K562 (cell line): Measurements from ENCODE around the gene ACY1. TPM values are rescaled to one million over a fixed set of nuclear protein-coding genes. Genes with fewer than 3 reads are reported as not detected.

Experiments used
- ATAC-seq: fragments of 200-7000 bp; cut with Tn5 transposase; 3 replicates; pipeline ENCODE4 v1.9.1; 2020; ENCODE audit warnings: moderate library complexity
- BruUV-seq: library from RNA; stranded (reverse); fragments of 400-500 nt; replicated peaks from 2 replicates; lab custom pipeline; 2021; lab: Mats Ljungman, UMichigan
- CTCF ChIA-PET: fragments of 300-600 bp; formaldehyde crosslinking; extraction: SDS; loops from one replicate; lab custom pipeline; 2021; ENCODE audit warnings: low intra/inter-chr PET ratio; lab: Yijun Ruan, JAX
- POLR2A ChIA-PET: fragments of 300-600, 350-650 bp; sonication (Branson Sonifier 250); formaldehyde crosslinking; extraction: SDS; loops from one replicate; lab custom pipeline; 2021; ENCODE audit warnings: antibody characterized with exemption, inconsistent platforms; lab: Yijun Ruan, JAX
- DNase-seq, 4 experiments: peaks; one replicate each; pipeline versions ENCODE4 v3.0.0 to v3.0.0-alpha.2; 2011 to 2018; ENCODE audit warnings: low spot score in 3 of 4, mixed read lengths in 3 of 4; ENCODE audit errors: extremely low read depth in 1 of 4
- FAIRE-seq: peaks from 2 replicates; lab custom pipeline; 2011; peaks lifted over from hg19 to GRCh38; lab: Jason Lieb, UNC
- H2AFZ ChIP-seq: 2 replicates; pipeline ENCODE4 v1.6.0; 2011; ENCODE audit warnings: low read depth, low read length, control low read depth, inconsistent platforms
- H3K27ac ChIP-seq: fragments of 200-600 bp; 3 replicates; pipeline ENCODE4 v1.8.0; 2011; ENCODE audit warnings: low read depth, mild to moderate bottlenecking, control low read depth, inconsistent platforms, low read length, moderate library complexity, mixed read lengths; ENCODE audit errors: extremely low read depth
- H3K27me3 ChIP-seq, 2 experiments: fragments of 300-600 bp in 1 of 2; 2 replicates in 1 of 2; 3 replicates in 1 of 2; pipeline versions ENCODE4 v1.6.0 to v1.8.0; 2011; ENCODE audit warnings: inconsistent platforms in 2 of 2, low read length in 2 of 2, mild to moderate bottlenecking in 1 of 2, mixed read lengths in 1 of 2, moderate library complexity in 1 of 2; ENCODE audit not compliant: control insufficient read depth in 2 of 2, insufficient read depth in 2 of 2
- H3K36me3 ChIP-seq: fragments of 300-600 bp; 3 replicates; pipeline ENCODE4 v1.8.0; 2011; ENCODE audit warnings: mild to moderate bottlenecking, low read length, inconsistent platforms; ENCODE audit not compliant: control insufficient read depth, insufficient read depth
- H3K4me1 ChIP-seq, 2 experiments: fragments of 200-600 bp in 1 of 2; replicated peaks in 1 of 2; 2 replicates in 1 of 2; 3 replicates in 1 of 2; pipeline versions ENCODE4 v1.5.1 to v1.8.0; 2011; ENCODE audit warnings: inconsistent platforms in 2 of 2, low read length in 2 of 2, mild to moderate bottlenecking in 1 of 2, mixed read lengths in 1 of 2, moderate library complexity in 1 of 2; ENCODE audit not compliant: control insufficient read depth in 2 of 2, insufficient read depth in 2 of 2
- H3K4me2 ChIP-seq: 2 replicates; pipeline ENCODE4 v1.6.1; 2011; ENCODE audit warnings: low read length, control low read depth, inconsistent platforms, mixed read lengths; ENCODE audit not compliant: insufficient read depth
- H3K4me3 ChIP-seq: fragments of 200-600 bp; sonication (generic), shearing (Covaris generic); 2 replicates; pipeline ENCODE4 v1.5.1; 2016; ENCODE audit warnings: control low read depth, inconsistent platforms
- H3K79me2 ChIP-seq: fragments of 200-600 bp; 3 replicates; pipeline ENCODE4 v1.8.0; 2011; ENCODE audit warnings: low read length, inconsistent platforms; ENCODE audit not compliant: control insufficient read depth, insufficient read depth
- H3K9ac ChIP-seq, 2 experiments: 2 replicates each; pipeline versions ENCODE4 v1.6.0 to v1.6.1; 2011; ENCODE audit warnings: low read depth in 2 of 2, low read length in 2 of 2, control low read depth in 1 of 2, inconsistent platforms in 1 of 2, mild to moderate bottlenecking in 1 of 2, mixed read lengths in 1 of 2; ENCODE audit not compliant: insufficient read depth in 1 of 2
- H3K9me1 ChIP-seq: one replicate; pipeline ENCODE4 v1.6.0; 2011; ENCODE audit warnings: inconsistent platforms, mild to moderate bottlenecking, low read length, moderate library complexity; ENCODE audit not compliant: control insufficient read depth, insufficient read depth
- H3K9me3 ChIP-seq: replicated peaks from 2 replicates; pipeline ENCODE4 v1.5.1; 2011; ENCODE audit warnings: low read depth, low read length, inconsistent platforms; ENCODE audit not compliant: control insufficient read depth, insufficient read depth
- H4K20me1 ChIP-seq: replicated peaks from 2 replicates; pipeline ENCODE4 v1.6.1; 2011; ENCODE audit warnings: low read length, inconsistent platforms, mixed read lengths; ENCODE audit not compliant: control insufficient read depth, insufficient read depth
- CUX1 ChIP-seq: fragments of 200-800 bp; sonication (Bioruptor generic); IDR thresholded peaks from 2 replicates; pipeline ENCODE4 v1.6.1; 2016; ENCODE audit warnings: missing genetic modification characterization, missing compliant biosample characterization
- FIP1L1 ChIP-seq: fragments of 200-400 bp; formaldehyde crosslinking; IDR thresholded peaks from 2 replicates; pipeline ENCODE4 v1.6.1; 2018; ENCODE audit warnings: mild to moderate bottlenecking, low read depth, low read length; ENCODE audit not compliant: poor library complexity, severe bottlenecking
- HMGN3 ChIP-seq: IDR thresholded peaks from 2 replicates; pipeline ENCODE4 v1.6.1; 2011; ENCODE audit warnings: borderline replicate concordance, low read depth, mild to moderate bottlenecking, mixed read lengths, low read length; ENCODE audit not compliant: insufficient read length; ENCODE audit errors: extremely low read depth
- LARP7 ChIP-seq: fragments of 450-650 bp; IDR thresholded peaks from 2 replicates; pipeline ENCODE4 v1.6.1; 2016
- MXD1 ChIP-seq: fragments of 250-450 bp; sonication (Bioruptor Pico); IDR thresholded peaks from 2 replicates; pipeline ENCODE4 v1.8.0; 2021; ENCODE audit warnings: borderline replicate concordance, mild to moderate bottlenecking, moderate library complexity; ENCODE audit not compliant: poor library complexity, severe bottlenecking
- MYNN ChIP-seq, 2 experiments: sonication (generic); formaldehyde crosslinking in 1 of 2; IDR thresholded peaks; 2 replicates each; pipeline versions ENCODE4 v1.5.0 to v1.6.1; 2016 to 2020; ENCODE audit warnings: antibody characterized with exemption in 1 of 2, missing genetic modification reagents in 1 of 2
- NR0B1 ChIP-seq: fragments of 450-650 bp; IDR thresholded peaks from one replicate; pipeline ENCODE4 v1.6.1; 2018; ENCODE audit warnings: mild to moderate bottlenecking, moderate library complexity; ENCODE audit not compliant: partially characterized antibody
- NR1H2 ChIP-seq: sonication (generic); formaldehyde crosslinking; IDR thresholded peaks from 2 replicates; pipeline ENCODE4 v1.4.0; 2020; ENCODE audit warnings: mild to moderate bottlenecking, missing genetic modification reagents
- RUNX1 ChIP-seq: sonication (generic); IDR thresholded peaks from 2 replicates; pipeline ENCODE4 v1.6.1; 2016; ENCODE audit warnings: antibody characterized with exemption, low read depth
- SNIP1 ChIP-seq: fragments of 450-650 bp; IDR thresholded peaks from 2 replicates; pipeline ENCODE4 v1.7.1; 2017; ENCODE audit warnings: low read depth, mild to moderate bottlenecking
- U2AF1 ChIP-seq: fragments of 200-400 bp; formaldehyde crosslinking; optimal IDR thresholded peaks from 2 replicates; pipeline ENCODE3; 2017; ENCODE audit warnings: mild to moderate bottlenecking, low read depth, low read length, moderate library complexity
- ZNF507 ChIP-seq: conservative IDR thresholded peaks from 2 replicates; pipeline ENCODE4 v1.6.1; 2017; ENCODE audit warnings: missing genetic modification characterization, missing compliant biosample characterization
- ZNF586 ChIP-seq: fragments of 450-650 bp; formaldehyde crosslinking; conservative IDR thresholded peaks from 2 replicates; pipeline ENCODE4 v1.4.0; 2020; ENCODE audit warnings: mild to moderate bottlenecking, moderate library complexity
- ZNF668 ChIP-seq: fragments of 250-450 bp; sonication (Bioruptor Pico); IDR thresholded peaks from 2 replicates; pipeline ENCODE4 v1.8.0; 2022; ENCODE audit warnings: mild to moderate bottlenecking, inconsistent platforms
- in situ Hi-C: fragments of 300-500 bp; cut with MboI; formaldehyde crosslinking; loops from 4 replicates; pipeline ENCODE4 v1.15.0; 2018; ENCODE audit warnings: inconsistent platforms, mixed read lengths
- intact Hi-C: fragments of 100-400 bp; cut with micrococcal nuclease; formaldehyde crosslinking; loops from 2 replicates; pipeline ENCODE4 v1.14.2; 2022
- polyA plus RNA-seq, 8 experiments: library from polyadenylated mRNA; depleted of rRNA in 4 of 8; stranded (reverse) in 5 of 8; unstranded in 3 of 8; fragments of >200 nt; fragmentation: Nextera tagmentation in 2 of 8; fragmentation: Illumina TruSeq in 1 of 8; extraction: Ambion mirVana in 2 of 8; extraction: Trizol in 1 of 8; gene quantifications; 2 replicates each; pipeline versions ENCODE4 v1.2.1 to v1.2.3, GENCODE V29; 2011 to 2014; ENCODE audit warnings: inconsistent platforms in 1 of 8, missing spikeins in 1 of 8
- total RNA-seq, 7 experiments: library from RNA; depleted of rRNA in 6 of 7; stranded (reverse); fragments of >200 nt in 6 of 7; fragmentation: Illumina TruSeq in 2 of 7; extraction: Trizol in 2 of 7; gene quantifications; 2 replicates each; pipeline versions ENCODE4 v1.2.1 to v1.2.3, GENCODE V29; 2011 to 2021; ENCODE audit warnings: low replicate concordance in 1 of 7
- TF ChIP-seq, protein P1 (sequence below): fragments of 450-650 bp; formaldehyde crosslinking; IDR thresholded peaks from 2 replicates; pipeline ENCODE4 v1.4.0; 2020; ENCODE audit warnings: mild to moderate bottlenecking, mixed read lengths

The ACY1 gene
- total and polyA plus RNA-seq, 9 of the 15 experiments (the other 6 are each of a cell fraction or from before 2014, with no cell fraction given): 70.7 to 195 (median 123) TPM

DNA sequence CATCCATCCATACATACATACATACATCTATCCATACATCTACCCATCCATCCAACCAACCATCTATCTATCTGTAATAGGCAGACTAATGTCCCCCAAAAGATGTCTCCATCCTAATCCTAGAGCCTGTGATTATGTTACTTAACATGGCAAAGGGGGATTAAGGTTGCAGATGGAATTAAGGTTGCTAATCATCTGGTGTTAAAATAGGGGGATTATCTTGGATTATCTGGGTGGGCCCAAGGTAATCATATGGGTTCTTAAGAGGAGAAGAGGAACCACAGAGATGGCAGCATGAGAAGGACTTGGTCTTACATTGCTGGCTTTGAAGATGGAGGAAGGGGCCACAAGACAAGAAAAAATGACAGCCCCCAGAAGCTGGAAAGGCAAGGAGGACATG is 27.1 kb downstream of the ACY1 start:
- intact Hi-C loops: no loop called here
- no TSS peak for BruUV-seq
- ATAC-seq (no peak), DNase-seq (no peak), FAIRE-seq (no peak)
- Histone ChIP-seq H4K20me1 (no peaks in the 10 kb centered on the region), H3K4me1 (peaks cover 24 to 26% of the 10 kb centered on the region in 2 experiments), H3K9me1 (no peaks in the 10 kb centered on the region), H3K9me3 (no peaks in the 10 kb centered on the region), H3K4me3 (no peak overlapping the region), H3K9ac (no peak overlapping the region), H2AFZ (no peak overlapping the region), H3K27ac (no peak overlapping the region), H3K36me3 (no peaks in the 10 kb centered on the region), H3K79me2 (no peaks in the 10 kb centered on the region), H3K4me2 (no peak overlapping the region), H3K27me3 (no peaks in the 10 kb centered on the region)
- in situ Hi-C loops: loop anchor here (5.0 to 25.0 kb wide), 2 partner anchors 37 to 377 kb away; no protein-coding TSS in a partner anchor
- CTCF ChIA-PET: no interaction called here
- POLR2A ChIA-PET: no interaction called here
- TF ChIP-seq ZNF507 (tag): no peak
- TF ChIP-seq RUNX1: no peak
- TF ChIP-seq FIP1L1: no peak
- TF ChIP-seq NR1H2 (CRISPR knock-in tag): no peak
- TF ChIP-seq MYNN (IDR thresholded peaks at IDR 0.05): no peak
- no peak for TF ChIP-seq MYNN (CRISPR knock-in tag; IDR thresholded peaks at IDR 0.05)
- TF ChIP-seq MXD1: no peak
- no peak for TF ChIP-seq SNIP1
- TF ChIP-seq NR0B1: no peak
- no peak for TF ChIP-seq ZNF586 (CRISPR knock-in tag)
- TF ChIP-seq U2AF1: no peak
- no peak for TF ChIP-seq CUX1
- TF ChIP-seq ZNF668: no peak
- no peak for TF ChIP-seq LARP7
- TF ChIP-seq, protein P1, sequence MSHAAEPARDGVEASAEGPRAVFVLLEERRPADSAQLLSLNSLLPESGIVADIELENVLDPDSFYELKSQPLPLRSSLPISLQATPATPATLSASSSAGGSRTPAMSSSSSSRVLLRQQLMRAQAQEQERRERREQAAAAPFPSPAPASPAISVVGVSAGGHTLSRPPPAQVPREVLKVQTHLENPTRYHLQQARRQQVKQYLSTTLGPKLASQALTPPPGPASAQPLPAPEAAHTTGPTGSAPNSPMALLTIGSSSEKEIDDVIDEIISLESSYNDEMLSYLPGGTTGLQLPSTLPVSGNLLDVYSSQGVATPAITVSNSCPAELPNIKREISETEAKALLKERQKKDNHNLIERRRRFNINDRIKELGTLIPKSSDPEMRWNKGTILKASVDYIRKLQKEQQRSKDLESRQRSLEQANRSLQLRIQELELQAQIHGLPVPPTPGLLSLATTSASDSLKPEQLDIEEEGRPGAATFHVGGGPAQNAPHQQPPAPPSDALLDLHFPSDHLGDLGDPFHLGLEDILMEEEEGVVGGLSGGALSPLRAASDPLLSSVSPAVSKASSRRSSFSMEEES: no peak
- TF ChIP-seq HMGN3: no peak
